DMS 273 (cell line): ENCODE measurements around the gene RHOD.

Experiments
- DNase-seq: peaks from one replicate; lab custom pipeline; 2025; ENCODE audit not compliant: unreplicated experiment; lab: John Stamatoyannopoulos, UW

Gene RHOD, protein sequence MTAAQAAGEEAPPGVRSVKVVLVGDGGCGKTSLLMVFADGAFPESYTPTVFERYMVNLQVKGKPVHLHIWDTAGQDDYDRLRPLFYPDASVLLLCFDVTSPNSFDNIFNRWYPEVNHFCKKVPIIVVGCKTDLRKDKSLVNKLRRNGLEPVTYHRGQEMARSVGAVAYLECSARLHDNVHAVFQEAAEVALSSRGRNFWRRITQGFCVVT

DNA sequence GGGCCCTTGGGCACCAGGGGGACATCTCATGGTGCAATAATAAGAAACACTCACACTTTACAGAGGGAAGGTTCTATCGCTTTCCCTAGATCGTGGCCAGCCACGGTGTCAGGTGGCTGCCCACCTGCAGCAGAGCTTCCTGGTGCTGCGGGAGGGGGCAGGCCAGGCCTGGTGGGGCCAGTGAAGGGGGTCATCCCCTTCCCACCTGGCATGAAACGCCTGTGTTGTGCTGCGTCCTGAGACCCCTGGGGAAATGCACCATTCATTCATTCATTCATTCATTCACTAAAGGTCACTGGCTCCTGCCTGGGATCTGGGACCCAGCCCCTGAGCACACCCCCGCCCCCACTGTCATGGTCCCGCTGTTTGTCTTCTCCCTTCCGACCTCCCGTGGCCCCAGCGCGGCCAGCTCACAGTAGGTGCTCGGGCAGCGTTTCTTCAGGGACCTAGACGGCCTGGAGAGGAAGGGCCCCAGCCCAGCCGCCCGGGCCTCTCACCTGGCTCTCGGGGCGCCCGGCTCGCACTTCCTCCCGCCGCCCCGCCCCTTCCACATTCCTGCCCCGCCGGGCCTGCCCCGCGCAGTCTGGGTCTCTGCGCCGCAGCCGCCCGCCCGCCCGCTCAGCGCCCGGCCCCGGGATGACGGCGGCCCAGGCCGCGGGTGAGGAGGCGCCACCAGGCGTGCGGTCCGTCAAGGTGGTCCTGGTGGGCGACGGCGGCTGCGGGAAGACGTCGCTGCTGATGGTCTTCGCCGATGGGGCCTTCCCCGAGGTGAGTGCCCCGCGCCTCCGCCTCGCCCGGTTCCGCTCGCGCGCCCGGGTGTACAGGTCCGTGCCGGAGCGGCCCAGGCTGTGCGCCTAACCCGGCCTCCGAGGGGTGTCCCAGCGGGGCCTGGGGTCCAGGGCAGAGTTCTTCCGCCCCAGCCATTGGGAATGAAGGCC is at the start of gene RHOD:
RHOD (plus strand) TSS at position 581 of the 938 bp plus-strand sequence; CDS start at position 637, 56 bp downstream.
- no peak for DNase-seq

DNA sequence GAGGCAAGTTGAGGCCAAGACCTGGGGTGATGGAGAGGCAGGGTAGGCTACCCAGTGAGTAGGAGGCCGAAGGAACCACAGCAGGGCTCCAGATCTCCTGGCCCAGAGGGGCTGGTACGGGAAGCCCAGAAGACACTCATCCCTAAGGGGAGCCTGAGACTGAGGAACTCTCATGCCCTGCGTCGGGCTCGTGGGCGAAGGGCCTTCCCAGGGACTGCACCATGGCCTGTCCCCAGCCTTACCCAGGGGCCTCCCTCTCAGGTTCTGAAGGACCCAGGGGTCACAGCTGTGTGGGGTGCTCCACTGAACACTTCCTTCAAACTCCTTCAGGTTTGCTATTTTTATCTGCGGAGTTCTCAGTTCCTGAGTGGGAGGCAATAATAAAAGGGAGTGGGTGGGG is 49.5 kb upstream of the RHOD start:
- DNase-seq = no peak

DNA sequence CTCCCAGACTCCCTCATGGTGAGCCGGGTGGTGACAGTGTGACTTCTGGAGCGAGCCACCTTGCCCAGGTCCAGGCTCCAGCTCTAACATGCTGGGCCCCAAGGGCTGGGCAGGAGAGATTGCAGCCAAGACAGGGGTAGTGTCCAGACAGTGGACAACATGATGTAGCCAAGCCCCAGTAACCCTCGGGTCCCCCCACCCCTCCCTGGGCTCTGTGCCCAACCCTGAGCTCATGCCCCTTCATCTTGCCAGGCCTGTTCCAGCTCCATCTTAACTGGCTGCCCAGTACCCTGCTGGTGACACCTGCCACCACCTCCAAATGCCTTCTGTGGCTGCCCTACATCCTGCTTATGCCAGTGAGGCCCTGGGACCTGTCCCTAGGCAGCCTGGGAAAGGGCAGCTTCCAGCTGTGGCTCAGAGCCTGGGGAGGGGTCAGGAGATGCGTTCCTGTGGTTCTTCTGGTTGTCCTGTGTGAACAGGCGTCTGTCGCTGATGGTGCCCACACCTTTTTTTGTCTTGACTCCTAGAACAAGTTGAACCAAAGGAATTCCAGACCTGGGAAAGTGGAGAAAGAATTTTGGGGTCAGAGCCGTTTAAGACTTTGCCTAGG is 46.2 kb upstream of the RHOD start:
- DNase-seq = no peak

DNA sequence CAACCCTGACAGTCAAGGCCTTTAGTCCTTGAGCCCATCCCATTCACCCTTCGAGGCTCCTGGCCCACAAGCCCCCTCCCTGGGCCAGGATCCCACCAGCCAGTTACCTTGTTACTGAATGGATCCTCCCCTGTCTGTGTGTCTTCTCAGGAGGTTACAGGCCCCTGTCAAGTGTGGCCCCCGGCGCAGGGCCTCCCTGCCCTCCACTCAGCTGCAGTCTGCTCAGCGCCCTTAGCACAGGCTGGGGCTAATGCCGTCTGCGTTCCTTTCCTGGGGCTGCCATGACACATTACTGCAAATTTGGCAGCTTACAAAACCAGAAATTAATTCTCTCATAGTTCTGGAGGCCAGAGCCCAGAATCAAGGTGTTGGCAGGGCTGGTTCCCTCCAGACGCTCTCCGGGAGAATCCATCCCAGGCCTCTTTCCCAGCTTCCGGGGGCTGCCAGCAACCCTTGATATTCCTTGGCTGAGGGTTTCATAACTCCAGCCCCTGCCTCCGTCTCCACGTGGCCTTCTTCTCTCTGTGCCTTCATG is 43.1 kb upstream of the RHOD start:
- no peak for DNase-seq

DNA sequence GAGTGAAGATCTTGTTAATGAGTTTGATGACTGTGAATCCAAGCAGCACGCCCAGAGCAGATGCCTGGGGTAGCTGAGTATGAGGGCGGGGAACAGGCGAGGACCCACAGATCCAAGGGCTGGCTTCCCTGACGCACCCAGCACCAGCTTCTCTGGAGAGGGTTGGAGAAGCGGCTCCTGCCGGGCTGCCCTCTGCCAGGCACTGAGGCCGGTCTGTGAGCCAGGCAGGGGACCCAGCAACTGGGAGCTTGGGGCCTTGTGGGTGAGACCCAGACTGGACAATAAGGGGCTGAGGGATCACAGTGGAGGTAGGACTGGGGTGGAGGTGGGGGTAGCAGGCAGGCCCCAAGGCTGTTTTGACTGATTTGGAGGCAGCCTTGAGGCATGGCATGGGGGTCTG is 42.3 kb upstream of the RHOD start:
- DNase-seq = no peak

DNA sequence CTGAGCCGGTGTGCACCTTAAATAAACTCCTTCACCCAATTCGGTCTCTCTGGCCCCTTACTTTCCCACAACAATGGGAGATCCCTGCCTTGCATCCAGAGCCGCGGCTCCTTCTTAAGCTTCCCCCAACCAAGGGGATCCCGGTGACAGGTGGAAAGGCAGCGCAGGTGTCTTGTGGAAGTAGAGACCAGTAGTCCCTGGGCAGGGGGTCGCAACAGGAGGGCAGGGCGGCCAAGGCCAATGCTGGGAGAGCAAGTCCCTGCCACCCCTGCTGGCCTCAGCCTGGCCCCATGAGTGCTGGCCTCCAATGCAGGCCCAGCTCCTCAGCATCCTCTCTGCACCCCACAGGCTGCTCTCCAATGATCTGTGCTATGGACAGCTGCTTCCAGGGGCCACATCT is 41.6 kb upstream of the RHOD start:
- DNase-seq = no peak

DNA sequence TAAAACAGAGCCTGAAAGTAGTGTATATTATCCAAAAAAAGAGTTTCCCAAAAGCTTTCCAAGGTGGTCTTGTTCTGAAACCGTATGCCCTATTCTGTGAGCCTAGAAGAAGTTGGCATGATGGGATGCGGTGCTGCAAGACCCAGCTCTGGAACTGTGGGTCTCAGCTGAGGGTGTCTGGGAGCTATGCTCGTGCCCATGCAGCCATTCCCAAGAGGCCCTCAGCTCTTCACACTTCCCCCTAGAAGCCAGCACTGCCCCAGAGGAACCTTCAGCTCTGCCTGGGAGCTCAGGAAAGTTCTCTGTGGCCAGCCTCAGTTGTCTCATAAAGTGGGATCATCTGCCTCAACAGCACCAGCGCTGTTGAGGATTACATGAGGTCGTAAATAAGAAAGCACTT is 40.1 kb upstream of the RHOD start:
- no peak for DNase-seq

DNA sequence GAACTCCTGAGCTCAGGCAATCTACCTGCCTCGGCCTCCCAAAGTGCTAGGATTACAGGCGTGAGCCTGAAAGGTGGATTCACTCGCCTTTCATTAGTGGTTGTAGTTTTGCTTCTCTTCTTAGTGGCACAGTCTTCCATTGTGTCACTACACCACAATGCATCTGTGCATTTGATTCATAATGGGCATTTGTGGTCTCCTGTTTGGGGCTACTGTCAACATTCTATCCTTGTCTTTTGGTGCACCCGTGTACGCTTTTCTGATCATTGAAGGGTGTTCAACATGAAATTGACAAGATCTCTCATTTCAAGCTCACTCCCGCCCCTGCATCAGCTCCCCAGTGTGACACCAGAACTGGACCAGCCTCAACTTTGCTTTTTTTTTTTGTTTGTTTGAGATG is 35.7 kb upstream of the RHOD start:
- DNase-seq = no peak

DNA sequence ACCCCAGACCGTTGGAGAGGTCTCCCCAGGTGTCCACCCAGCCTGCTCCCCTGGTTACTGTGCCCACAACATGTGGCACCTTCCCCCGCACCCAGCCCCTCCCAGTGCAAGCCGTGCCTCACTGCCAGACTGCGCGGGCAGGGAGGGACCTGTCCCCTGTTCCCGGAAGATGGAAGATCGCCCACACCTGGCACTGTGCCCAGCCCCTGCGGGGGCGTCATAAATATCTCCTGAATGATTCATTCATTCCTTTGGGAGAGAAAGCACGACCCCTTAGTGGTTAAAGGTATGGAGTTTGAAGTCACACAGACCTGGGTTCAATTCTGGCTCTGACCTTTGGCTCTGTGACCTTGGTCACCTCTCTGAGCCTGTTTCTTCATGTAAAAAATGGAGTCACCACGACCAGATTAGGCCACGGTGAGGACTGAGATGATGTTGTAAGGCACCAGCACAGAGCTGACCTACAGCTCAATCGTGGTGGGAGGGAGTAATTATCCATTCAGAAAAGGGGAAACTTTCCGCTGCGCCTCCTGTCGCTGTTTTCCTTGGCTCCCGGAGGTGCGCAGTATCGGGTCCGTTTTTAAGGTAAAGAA is 34.2 kb upstream of the RHOD start:
- peak; percentile 73 for DNase-seq

DNA sequence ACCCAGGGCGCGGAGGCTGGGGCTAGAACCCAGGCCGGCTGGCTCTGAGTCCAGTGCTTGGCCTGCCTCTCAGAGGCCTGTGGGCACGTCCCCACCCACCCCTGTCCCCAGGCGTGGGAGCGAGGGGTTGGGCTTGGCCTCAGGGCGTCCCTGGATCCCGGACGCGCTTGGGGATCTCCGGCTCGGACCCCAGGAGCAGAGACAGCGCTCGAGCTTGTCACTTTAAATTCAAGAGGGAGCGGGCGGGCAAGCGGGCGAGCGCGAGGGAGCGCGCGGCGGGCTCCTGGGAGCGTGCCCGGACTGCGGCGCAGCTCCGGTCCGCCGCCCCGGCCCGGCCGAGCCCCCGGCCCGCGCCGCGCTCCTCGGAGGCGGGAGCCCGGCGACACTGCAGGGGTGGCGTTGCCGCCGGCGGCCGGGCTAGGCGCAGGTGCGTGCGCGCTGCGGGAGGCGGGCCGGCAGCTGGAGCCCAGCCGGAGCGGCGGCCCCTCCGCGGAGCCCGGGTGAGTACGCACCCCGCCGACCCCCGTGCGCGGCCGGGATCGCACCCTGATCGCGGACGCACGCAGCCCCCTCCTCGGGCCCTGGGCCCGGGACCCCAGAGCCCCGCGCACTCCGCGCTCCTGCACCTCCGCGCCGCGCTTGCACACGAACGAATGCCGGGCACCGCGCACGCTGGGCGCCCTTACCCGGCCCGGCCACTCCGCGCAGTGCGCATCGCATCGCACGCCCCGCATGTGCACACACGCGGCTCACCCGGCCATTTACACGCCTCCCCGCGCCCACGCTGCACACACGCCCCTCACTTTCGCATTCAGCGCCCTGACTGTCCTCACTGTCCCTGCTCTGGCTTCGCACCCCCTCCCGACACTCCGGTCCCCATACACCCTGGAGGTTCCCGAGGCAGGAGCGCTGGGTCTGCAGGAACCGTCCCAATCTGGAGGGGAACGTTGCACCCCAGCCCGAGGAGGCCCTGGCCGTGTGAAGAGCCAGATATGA is 33.4 kb upstream of the RHOD start, which contains the start of gene SYT12:
SYT12 (plus strand) TSS at position 174 of the 996 bp plus-strand sequence. CDS start 7,011 bp downstream, outside the sequence.
- peak; percentile 58 for DNase-seq

DNA sequence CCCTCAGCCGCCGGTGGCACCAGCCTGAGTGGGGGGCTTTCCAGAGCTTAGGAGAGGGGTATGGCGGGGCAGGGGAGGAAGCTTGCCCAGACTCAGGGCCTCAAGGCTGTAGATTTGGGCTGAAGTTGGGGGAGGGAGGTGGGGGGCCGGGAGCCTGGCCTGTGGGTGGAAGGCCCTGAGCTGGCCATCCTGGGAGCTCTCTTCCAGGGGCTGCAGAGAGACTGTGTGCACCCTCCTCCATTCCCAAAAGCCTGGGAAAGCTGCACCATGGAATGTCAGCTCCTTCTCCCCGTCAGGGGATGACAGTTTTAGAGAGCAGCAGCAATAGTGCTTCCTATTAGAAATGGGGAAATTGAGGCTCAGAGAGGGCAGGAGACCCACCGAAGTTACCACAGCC is 32.7 kb upstream of the RHOD start:
- DNase-seq = no peak

DNA sequence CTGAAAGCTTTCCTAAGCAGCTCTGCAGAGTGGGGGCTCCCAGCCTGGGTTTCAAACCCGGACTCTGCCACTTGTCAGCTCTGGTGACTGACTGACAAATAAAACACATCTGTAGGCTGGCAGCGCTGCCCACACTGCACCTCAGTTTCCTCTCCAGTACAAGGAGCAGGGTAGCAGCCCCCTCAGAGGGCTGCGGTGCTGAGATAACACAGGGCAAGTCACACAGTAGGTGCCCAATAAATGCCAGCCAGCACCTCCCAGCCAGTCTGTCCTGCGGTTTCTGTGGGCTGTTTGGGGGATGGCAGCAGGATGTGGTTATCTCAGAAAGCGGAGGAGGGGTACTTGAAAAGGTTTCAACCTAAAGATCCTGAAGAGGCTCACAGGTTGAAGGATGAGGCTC is 32.2 kb upstream of the RHOD start:
- no peak for DNase-seq

DNA sequence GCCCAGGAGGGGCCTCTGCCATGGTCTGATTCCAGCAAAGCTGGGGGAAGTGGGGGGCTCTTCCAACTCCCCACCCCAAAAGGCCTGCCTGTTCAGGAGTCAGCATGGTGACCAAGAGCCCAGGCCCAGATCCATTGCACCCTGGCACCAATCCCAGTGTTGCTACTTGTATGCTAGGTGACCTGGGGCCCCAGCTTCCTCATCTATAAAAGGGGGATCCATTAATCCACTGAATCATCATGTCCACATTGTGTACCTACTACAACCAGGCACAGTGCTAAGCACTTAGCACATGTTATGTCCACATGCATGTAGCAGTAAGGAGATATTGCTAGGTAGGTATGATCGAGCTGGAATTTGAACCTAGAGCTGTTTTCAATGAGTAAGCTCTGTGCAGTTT is 31.7 kb upstream of the RHOD start:
- no peak for DNase-seq

DNA sequence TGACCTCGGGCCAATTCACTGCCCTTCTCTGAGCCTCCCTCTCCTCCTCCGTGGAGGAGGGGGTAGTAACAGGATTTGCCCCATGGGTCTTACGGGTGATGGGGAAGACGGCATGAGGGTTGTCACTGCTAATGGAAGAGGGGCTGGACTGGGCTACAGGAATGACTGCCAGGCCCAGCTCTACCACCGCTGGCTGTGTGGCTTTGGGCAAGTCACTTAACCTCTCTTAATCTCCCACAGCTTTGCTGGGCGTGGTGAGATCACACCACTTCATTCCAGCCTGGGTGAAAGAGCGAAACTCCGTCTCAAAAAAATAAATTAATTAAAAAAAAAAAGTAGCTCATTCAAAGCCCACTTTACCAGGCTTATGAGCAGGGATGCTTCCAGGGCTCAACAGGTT is 30.9 kb upstream of the RHOD start:
- DNase-seq = no peak

DNA sequence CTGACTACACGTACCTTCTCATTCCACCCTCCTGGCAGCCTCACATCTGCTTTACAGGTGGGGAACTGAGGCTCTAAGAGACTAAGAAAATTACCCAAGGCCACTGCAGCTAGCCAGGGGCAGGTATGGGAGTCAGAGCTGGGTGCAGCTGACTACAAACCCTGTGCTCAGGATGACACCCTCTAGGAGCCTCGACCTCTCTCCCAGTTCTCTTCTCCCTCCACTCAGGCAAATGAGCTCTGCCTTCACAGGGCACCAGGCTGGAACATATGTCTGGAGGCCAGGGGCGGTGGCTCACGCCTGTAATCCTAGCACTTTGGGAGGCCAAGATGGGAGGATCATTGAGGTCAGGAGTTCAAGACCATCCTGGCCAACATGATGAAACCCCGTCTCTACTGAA is 29.7 kb upstream of the RHOD start:
- DNase-seq = no peak

DNA sequence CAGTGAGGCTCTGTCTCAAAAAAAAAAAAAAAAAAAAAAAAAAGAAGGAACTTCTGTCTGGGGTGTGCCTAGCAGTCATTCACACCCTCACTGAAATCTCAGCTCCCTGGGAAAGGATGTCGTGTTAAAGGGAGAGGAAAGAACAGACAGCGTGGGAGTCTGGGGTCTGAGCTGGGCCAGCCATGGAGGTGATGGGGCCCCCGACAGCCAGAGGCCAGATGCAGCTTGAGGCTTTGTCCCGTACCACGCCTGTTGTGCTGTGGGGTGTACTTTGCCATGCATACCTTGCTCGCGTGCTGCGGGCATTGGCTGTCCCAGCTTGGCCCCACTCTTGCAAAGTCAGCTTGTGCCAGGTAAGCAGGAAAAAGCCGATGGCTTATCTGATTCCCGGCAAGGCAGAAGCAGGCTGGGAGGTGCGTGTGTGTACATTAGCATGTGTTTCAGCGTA is 29.1 kb upstream of the RHOD start:
- no peak for DNase-seq

DNA sequence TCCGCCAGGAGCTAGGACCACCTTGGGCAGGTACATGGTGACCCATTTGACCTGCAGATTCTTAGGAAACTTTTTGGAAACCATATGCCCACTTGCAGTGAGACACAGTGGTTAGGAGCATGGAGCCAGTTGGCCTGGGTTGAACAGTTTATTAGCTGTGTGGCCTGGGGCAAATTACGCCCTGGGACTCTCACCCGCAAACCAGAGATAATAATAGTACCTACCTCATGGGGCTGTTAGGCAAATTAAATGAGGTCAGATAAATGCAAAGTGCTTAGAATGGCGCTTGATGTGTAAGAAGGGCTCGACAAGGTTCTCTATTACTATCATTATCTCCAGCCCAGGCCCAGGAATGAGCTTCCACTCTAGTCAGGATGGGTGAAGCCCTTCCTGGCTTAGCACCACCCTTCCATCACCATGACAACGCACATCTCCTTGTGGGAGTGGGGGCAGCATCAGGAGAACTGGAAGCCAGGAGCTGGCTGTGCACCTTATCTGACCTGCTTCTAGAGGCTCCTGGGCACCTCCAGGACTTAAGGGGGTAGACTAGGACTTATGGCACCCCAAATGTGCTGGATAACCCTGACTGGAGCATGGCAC is 28.6 kb upstream of the RHOD start:
- DNase-seq = peak; percentile 14

DNA sequence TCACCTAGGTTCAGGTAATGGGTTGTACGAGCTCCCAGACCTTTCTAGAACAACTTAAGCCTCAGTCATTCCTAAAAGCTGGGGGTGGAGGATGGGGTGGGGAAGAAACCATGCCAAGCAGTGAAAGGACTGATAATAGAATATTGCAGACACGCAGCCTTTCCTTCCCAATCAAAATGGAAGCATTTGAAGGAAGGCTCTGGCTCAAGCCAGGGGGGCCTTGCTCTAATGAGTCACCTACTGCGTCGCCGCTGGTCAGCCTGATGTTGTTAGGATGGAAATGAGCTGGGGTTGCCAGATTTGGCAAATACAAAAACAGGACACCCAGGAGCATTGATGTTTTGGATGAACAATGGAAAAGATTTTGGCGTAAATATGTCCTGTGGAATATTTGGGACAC is 27.5 kb upstream of the RHOD start:
- no peak for DNase-seq

DNA sequence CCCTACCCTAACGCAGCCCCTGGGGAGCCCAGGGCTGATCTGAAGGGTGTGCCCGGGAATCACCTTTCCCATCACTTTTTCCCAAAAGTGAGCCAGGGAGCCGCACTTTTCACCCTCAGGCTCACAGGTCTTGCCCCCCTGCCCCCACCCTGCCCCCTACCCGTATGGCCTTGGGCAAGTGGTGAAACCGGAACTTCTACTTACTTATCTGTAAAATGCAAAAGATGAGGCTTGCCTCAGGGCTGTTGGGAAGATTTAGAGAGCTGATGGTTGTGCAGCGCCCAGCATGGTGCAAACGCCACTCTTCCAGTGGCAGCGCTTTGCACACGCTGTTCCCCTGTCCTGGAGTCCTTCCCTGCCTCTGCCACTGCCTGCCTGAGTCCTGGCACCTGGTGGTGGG is 25.7 kb upstream of the RHOD start:
- DNase-seq = no peak
